H1 (cell line): ENCODE results near the gene CBR4. TPM values are rescaled to one million over a fixed set of nuclear protein-coding genes. Genes with fewer than 3 reads are reported as not detected.
A peak's percentile ranks its signal among the peaks of the same experiment; 100 is the strongest.

Experiments
- BACH1 ChIP-seq: IDR thresholded peaks from 2 replicates; pipeline ENCODE4 v1.6.1; 2012; ENCODE audit warnings: low read length, improper control_type of control experiment
- CBX5 ChIP-seq: fragments of 300-800, 300-1000 bp; sonication (generic); IDR thresholded peaks from 2 replicates; pipeline ENCODE4 v1.7.1; 2016; ENCODE audit warnings: antibody characterized with exemption, low read length, low read depth
- CBX8 ChIP-seq: fragments of 300-800, 300-1000 bp; sonication (generic); IDR thresholded peaks from 2 replicates; pipeline ENCODE4 v1.7.1; 2016; ENCODE audit warnings: low read depth, low read length, borderline replicate concordance
- CEBPB ChIP-seq: IDR thresholded peaks from 2 replicates; pipeline ENCODE4 v1.6.1; 2012; ENCODE audit warnings: low read depth, low read length
- CHD2 ChIP-seq: IDR thresholded peaks from 2 replicates; pipeline ENCODE4 v1.6.1; 2012; ENCODE audit warnings: low read length, improper control_type of control experiment
- CTCF ChIP-seq, 3 experiments: IDR thresholded peaks; 1 replicate in 2 of 3; 2 replicates in 1 of 3; pipeline versions ENCODE4 v1.5.1 to v1.6.1; 2011; ENCODE audit warnings: low read length in 3 of 3, mild to moderate bottlenecking in 3 of 3, inconsistent platforms in 2 of 3, low read depth in 1 of 3, moderate library complexity in 1 of 3; ENCODE audit not compliant: insufficient read depth in 1 of 3; ENCODE audit errors: control extremely low read depth in 1 of 3
- EGR1 ChIP-seq: IDR thresholded peaks from 2 replicates; pipeline ENCODE4 v1.6.1; 2011; ENCODE audit warnings: low read depth, low read length, borderline replicate concordance
- EZH2 ChIP-seq: fragments of 200-600 bp; sonication (generic); IDR thresholded peaks from 2 replicates; pipeline ENCODE4 v1.7.1; 2012; ENCODE audit warnings: low read depth, mild to moderate bottlenecking, moderate library complexity, low read length, inconsistent platforms; ENCODE audit not compliant: severe bottlenecking
- GTF2F1 ChIP-seq: IDR thresholded peaks from 2 replicates; pipeline ENCODE4 v1.6.1; 2012; ENCODE audit warnings: low read depth, low read length, improper control_type of control experiment, borderline replicate concordance
- JUN ChIP-seq: IDR thresholded peaks from 2 replicates; pipeline ENCODE4 v1.6.1; 2011; ENCODE audit warnings: low read depth, mild to moderate bottlenecking, improper control_type of control experiment, low read length
- NANOG ChIP-seq: IDR thresholded peaks from 2 replicates; pipeline ENCODE4 v1.6.1; 2011; ENCODE audit warnings: low read length, low read depth, mild to moderate bottlenecking, inconsistent platforms; ENCODE audit not compliant: insufficient read depth, poor library complexity, severe bottlenecking
- NRF1 ChIP-seq: IDR thresholded peaks from 2 replicates; pipeline ENCODE4 v1.6.1; 2011; ENCODE audit warnings: mild to moderate bottlenecking, low read depth, low read length, improper control_type of control experiment
- POU5F1 ChIP-seq: IDR thresholded peaks from 2 replicates; pipeline ENCODE4 v1.6.1; 2011; ENCODE audit warnings: low read depth, mild to moderate bottlenecking, low read length, moderate library complexity
- RXRA ChIP-seq: IDR thresholded peaks from 2 replicates; pipeline ENCODE4 v1.6.1; 2011; ENCODE audit warnings: low read depth, mild to moderate bottlenecking, low read length, moderate library complexity; ENCODE audit not compliant: insufficient read depth
- SAP30 ChIP-seq: fragments of 300-600 bp; sonication (generic); IDR thresholded peaks from 2 replicates; pipeline ENCODE4 v1.7.1; 2012; ENCODE audit warnings: low read length, moderate library complexity, mild to moderate bottlenecking, inconsistent platforms; ENCODE audit not compliant: insufficient read depth, insufficient replicate concordance
- SP1 ChIP-seq: IDR thresholded peaks from 2 replicates; pipeline ENCODE4 v1.6.1; 2011; ENCODE audit warnings: low read depth, low read length
- SP4 ChIP-seq: IDR thresholded peaks from 2 replicates; pipeline ENCODE4 v1.6.1; 2012; ENCODE audit warnings: low read length, inconsistent platforms
- SRF ChIP-seq: IDR thresholded peaks from 2 replicates; pipeline ENCODE4 v1.6.1; 2011; ENCODE audit warnings: mild to moderate bottlenecking, low read depth, low read length, moderate library complexity
- TAF1 ChIP-seq: IDR thresholded peaks from 2 replicates; pipeline ENCODE4 v1.6.1; 2011; ENCODE audit warnings: mild to moderate bottlenecking, low read depth, low read length
- TCF12 ChIP-seq: IDR thresholded peaks from 2 replicates; pipeline ENCODE4 v1.6.1; 2011; ENCODE audit warnings: low read depth, mild to moderate bottlenecking, low read length
- YY1 ChIP-seq: IDR thresholded peaks from 2 replicates; pipeline ENCODE4 v1.6.1; 2011; ENCODE audit warnings: low read depth, mild to moderate bottlenecking, low read length
- ZNF274 ChIP-seq: IDR thresholded peaks from 2 replicates; pipeline ENCODE4 v1.7.0; 2012; ENCODE audit warnings: low read length, borderline replicate concordance; ENCODE audit errors: extremely low read depth
- polyA plus RNA-seq, 7 experiments: library from polyadenylated mRNA; depleted of rRNA in 3 of 7; stranded (reverse) in 5 of 7; unstranded in 2 of 7; fragments of >200 nt in 5 of 7; fragments of 200-250 nt in 2 of 7; gene quantifications; 1 replicate in 5 of 7; 2 replicates in 1 of 7; 4 replicates in 1 of 7; pipeline versions ENCODE4 v1.2.1 to v1.2.3, GENCODE V29; 2011 to 2013; ENCODE audit warnings: missing spikeins in 2 of 7, mixed read lengths in 2 of 7
- total RNA-seq: library from RNA; stranded (reverse); fragmentation: NEBNext Ultra II Directional; extraction: Animal tissue kit (Norgen Biotek cat#: 25700); gene quantifications from 2 replicates; pipeline ENCODE4 v1.2.1, GENCODE V29; 2021

CBR4 gene
- total and polyA plus RNA-seq, 2 of the 8 experiments (the other 6 are each of a cell fraction or from before 2014, with no cell fraction given), result 8.6 to 29.5 TPM

DNA sequence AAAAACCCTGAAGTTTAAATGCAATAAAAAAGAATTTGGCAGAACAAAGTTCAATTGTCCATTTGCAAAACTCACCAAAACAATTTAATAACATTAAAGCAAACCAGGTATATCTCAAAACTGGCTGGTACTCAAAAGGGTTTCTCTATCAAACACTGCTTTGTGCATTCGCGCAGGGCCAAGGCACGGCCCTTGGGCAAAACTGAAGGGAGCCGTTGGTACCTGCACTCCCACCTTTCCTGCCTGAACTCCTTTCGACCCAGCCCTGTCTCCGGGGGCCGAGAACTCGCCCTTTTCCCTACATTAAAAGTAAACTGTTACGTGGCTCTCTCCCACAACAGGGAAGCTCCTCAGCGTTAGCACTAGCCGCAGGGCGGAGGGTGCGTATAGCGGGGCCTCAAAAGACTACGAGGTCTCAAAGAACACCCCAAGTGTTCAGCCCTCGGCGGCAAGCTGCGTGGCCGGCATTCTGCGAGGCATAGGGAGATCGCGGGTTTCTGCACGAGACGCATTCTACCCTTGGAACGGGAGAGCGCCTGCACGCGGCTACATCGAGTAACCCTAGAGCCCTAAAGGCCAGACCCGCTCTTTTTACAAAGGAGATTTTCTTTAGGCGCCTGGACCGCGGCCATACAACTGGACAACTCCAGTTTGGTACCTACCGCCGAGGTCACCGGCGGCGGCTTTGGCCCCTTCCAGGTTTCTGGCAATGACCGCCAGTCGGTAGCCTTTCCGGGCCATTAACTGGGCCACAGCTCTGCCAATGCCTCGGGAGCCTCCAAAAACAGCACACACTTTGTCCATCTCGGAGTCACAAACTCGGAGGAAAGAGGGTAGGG, 550 bp downstream of the CBR4 start (continued):
- TF ChIP-seq CBX5, result no peak
- no peak for TF ChIP-seq EGR1
- TF ChIP-seq ZNF274, result no peak
- 0 out of 2 replicates have a peak, but pooled peaks have one; percentile 35 for TF ChIP-seq CHD2
- TF ChIP-seq TAF1, result no peak
- no peak for TF ChIP-seq BACH1
- TF ChIP-seq YY1, result peak; percentile 59; the same call in 1 of the 2 replicates
- no peak for TF ChIP-seq SAP30
- no peak for TF ChIP-seq EZH2
- no peak for TF ChIP-seq SRF
- TF ChIP-seq GTF2F1, result no peak
- no peak for TF ChIP-seq NANOG
- no peak for TF ChIP-seq TCF12
- no peak for TF ChIP-seq CBX8
- TF ChIP-seq CEBPB, result no peak
- no peak for TF ChIP-seq SP4
- no peak for TF ChIP-seq RXRA
- no peak for TF ChIP-seq JUN
- TF ChIP-seq SP1, result no peak
- no peak for TF ChIP-seq NRF1
- TF ChIP-seq POU5F1, result no peak
- peak in 2 of 3 experiments; percentile 23 to 24; a peak in 3 of 4 replicates for TF ChIP-seq CTCF (IDR thresholded peaks at IDR 0.05; ENCODE audit: control extremely low read depth in 1 of 3, insufficient read depth in 1 of 3, low read depth in 1 of 3, low read length in 3 of 3)
